DOHH2 (cell line): Measurements from ENCODE around the gene CRK.
A peak's percentile ranks its signal among the peaks of the same experiment; 100 is the strongest.

Experiments
- H3F3A ChIP-seq: fragments of 200-600 bp; sonication (generic), shearing (Covaris generic); 2 replicates; pipeline ENCODE4 v1.6.0; 2016; ENCODE audit warnings: antibody characterized with exemption, mild to moderate bottlenecking; ENCODE audit not compliant: control insufficient read depth, insufficient read depth
- H3K27ac ChIP-seq: fragments of 200-600 bp; sonication (generic); 2 replicates; pipeline ENCODE4 v1.5.1; 2014; ENCODE audit warnings: low read depth, mild to moderate bottlenecking, low read length, moderate library complexity
- H3K27me3 ChIP-seq: fragments of 200-600 bp; sonication (generic); 2 replicates; pipeline ENCODE4 v1.6.1; 2014; ENCODE audit warnings: mild to moderate bottlenecking, low read length, mixed read lengths; ENCODE audit not compliant: control insufficient read depth
- H3K36me3 ChIP-seq: fragments of 200-600 bp; sonication (generic); 2 replicates; pipeline ENCODE4 v1.6.1; 2014; ENCODE audit warnings: mild to moderate bottlenecking, low read length, moderate library complexity, mixed read lengths; ENCODE audit not compliant: control insufficient read depth
- H3K4me1 ChIP-seq: fragments of 200-600 bp; sonication (generic); 2 replicates; pipeline ENCODE4 v1.6.1; 2014; ENCODE audit warnings: mild to moderate bottlenecking, low read length, mixed read lengths; ENCODE audit not compliant: control insufficient read depth
- H3K4me2 ChIP-seq: fragments of 200-600 bp; sonication (generic); 2 replicates; pipeline ENCODE4 v1.6.0; 2014; ENCODE audit warnings: mild to moderate bottlenecking, low read length, moderate library complexity
- H3K4me3 ChIP-seq: fragments of 200-600 bp; sonication (generic); 2 replicates; pipeline ENCODE4 v1.5.1; 2014; ENCODE audit warnings: mild to moderate bottlenecking, low read length, mixed read lengths
- H3K79me2 ChIP-seq: fragments of 200-600 bp; sonication (generic); 2 replicates; pipeline ENCODE4 v1.6.1; 2014; ENCODE audit warnings: mild to moderate bottlenecking, low read length, mixed read lengths; ENCODE audit not compliant: control insufficient read depth
- H3K9me2 ChIP-seq: fragments of 200-600 bp; sonication (generic); replicated peaks from 2 replicates; pipeline ENCODE4 v1.6.1; 2014; ENCODE audit warnings: mild to moderate bottlenecking, low read length, mixed read lengths; ENCODE audit not compliant: control insufficient read depth
- H3K9me3 ChIP-seq: fragments of 200-600 bp; sonication (generic); 2 replicates; pipeline ENCODE4 v1.6.1; 2014; ENCODE audit warnings: antibody characterized with exemption, low read length, mixed read lengths; ENCODE audit not compliant: control insufficient read depth, insufficient read depth
- H4K20me1 ChIP-seq: fragments of 200-600 bp; sonication (generic); 2 replicates; pipeline ENCODE4 v1.6.0; 2014; ENCODE audit warnings: low read depth, mild to moderate bottlenecking, antibody characterized with exemption, low read length, moderate library complexity; ENCODE audit not compliant: control insufficient read depth, insufficient read depth
- CTCF ChIP-seq: fragments of 200-600 bp; sonication (generic); IDR thresholded peaks from one replicate; pipeline ENCODE4 v1.5.1; 2014; ENCODE audit warnings: antibody characterized with exemption, mild to moderate bottlenecking, low read depth, low read length; ENCODE audit not compliant: poor library complexity, severe bottlenecking
- EZH2phosphoT487 ChIP-seq: fragments of 200-600 bp; sonication (generic); IDR thresholded peaks from 2 replicates; pipeline ENCODE4 v1.6.1; 2017; ENCODE audit warnings: borderline replicate concordance, mild to moderate bottlenecking, antibody characterized with exemption, low read length, moderate library complexity, mixed read lengths

CRK gene

GRCh38 chr17:1486802-1487695, 31.0 kb upstream of the CRK start:
- H3K4me1 ChIP-seq = peaks cover 63% of the 10 kb centered on the region

GRCh38 chr17:1485423-1486376, 29.7 kb upstream of the CRK start:
- Histone ChIP-seq H3K4me3 (peak overlapping the region; percentile 82), H3K4me1 (peaks cover 56% of the 10 kb centered on the region), H3K79me2 (peaks cover 2% of the 10 kb centered on the region; the same call in 1 of the 2 replicates), H3K9me3 (no peaks in the 10 kb centered on the region), H3F3A (peaks cover 19% of the 10 kb centered on the region), H3K36me3 (peaks cover 5% of the 10 kb centered on the region; the same call in 1 of the 2 replicates), H3K27ac (peak overlapping the region; percentile 84), H4K20me1 (no peaks in the 10 kb centered on the region), H3K27me3 (no peaks in the 10 kb centered on the region), H3K4me2 (peak overlapping the region; percentile 94), H3K9me2 (no peaks in the 10 kb centered on the region)
- TF ChIP-seq EZH2phosphoT487 (no peak), CTCF (no peak)

More at GRCh38 chr17:1486802-1487695, 31.0 kb upstream of the CRK start:
- Histone ChIP-seq H3K27me3 (peaks cover 4% of the 10 kb centered on the region), H3K27ac (peak overlapping the region; percentile 84), H3K4me3 (peak overlapping the region; percentile 82), H3K4me2 (peak overlapping the region; percentile 94), H3K9me3 (no peaks in the 10 kb centered on the region), H3K36me3 (peaks cover 2% of the 10 kb centered on the region; the same call in 1 of the 2 replicates), H3K9me2 (no peaks in the 10 kb centered on the region), H3F3A (peaks cover 19% of the 10 kb centered on the region), H4K20me1 (no peaks in the 10 kb centered on the region), H3K79me2 (peaks cover 2% of the 10 kb centered on the region; the same call in 1 of the 2 replicates)
- TF ChIP-seq CTCF (no peak), EZH2phosphoT487 (no peak)

GRCh38 chr17:1484676-1485422, 28.8 kb upstream of the CRK start:
- Histone ChIP-seq H3K9me3 (no peaks in the 10 kb centered on the region), H3K36me3 (peaks cover 8% of the 10 kb centered on the region; the same call in 1 of the 2 replicates), H3K4me3 (peak overlapping the region; percentile 81), H3K27me3 (no peaks in the 10 kb centered on the region), H3K4me2 (peak overlapping the region; percentile 86), H4K20me1 (no peaks in the 10 kb centered on the region), H3K4me1 (peaks cover 47% of the 10 kb centered on the region), H3K9me2 (no peaks in the 10 kb centered on the region), H3K79me2 (peaks cover 2% of the 10 kb centered on the region; the same call in 1 of the 2 replicates), H3K27ac (peak overlapping the region; percentile 54), H3F3A (peaks cover 16% of the 10 kb centered on the region)
- TF ChIP-seq EZH2phosphoT487 (no peak), CTCF (no peak)
